Chondrocyte (in vitro differentiated cells): ENCODE measurements around the gene GLTP. TPM values are rescaled to one million over a fixed set of nuclear protein-coding genes. Genes with fewer than 3 reads are reported as not detected.
"Not testable (repeated sequence)": the region's sequence is repeated elsewhere in the genome, so short reads cannot be mapped to it uniquely, and the experiment has no call there.

Experiments
- DNase-seq: peaks from one replicate; pipeline ENCODE4 v3.0.0; 2021; ENCODE audit warnings: mixed read lengths, low spot score
- H3K27ac Mint-ChIP-seq: one replicate; pipeline ENCODE4 v1.8.0; 2021; ENCODE audit warnings: mild to moderate bottlenecking, moderate library complexity, mixed read lengths; ENCODE audit not compliant: unreplicated experiment
- H3K27me3 Mint-ChIP-seq: 2 replicates; pipeline ENCODE4 v1.8.0; 2021; ENCODE audit warnings: low read depth, mixed read lengths
- H3K36me3 Mint-ChIP-seq: 2 replicates; pipeline ENCODE4 v1.8.0; 2021; ENCODE audit warnings: low read depth, mixed read lengths
- H3K4me1 Mint-ChIP-seq: 2 replicates; pipeline ENCODE4 v1.8.0; 2021; ENCODE audit warnings: low read depth, mild to moderate bottlenecking, mixed read lengths
- H3K4me3 Mint-ChIP-seq: one replicate; pipeline ENCODE4 v1.8.0; 2021; ENCODE audit warnings: mild to moderate bottlenecking, moderate library complexity, mixed read lengths; ENCODE audit not compliant: unreplicated experiment
- H3K9me3 Mint-ChIP-seq: 2 replicates; pipeline ENCODE4 v1.8.0; 2021; ENCODE audit warnings: low read depth, mixed read lengths
- long read RNA-seq: library from polyadenylated mRNA; stranded (forward); transcript quantifications from one replicate; pipeline ENCODE4 v2.0.0, GENCODE V29; 2021
- total RNA-seq: library from RNA; stranded (reverse); gene quantifications from 3 replicates; pipeline ENCODE4 v1.2.1, GENCODE V29; 2021
- TF ChIP-seq, protein P1 (sequence below): fragments of 200-600 bp; sonication (generic); IDR thresholded peaks from 2 replicates; pipeline ENCODE4 v1.5.0; 2021; ENCODE audit warnings: antibody characterized with exemption, mild to moderate bottlenecking, moderate library complexity

The GLTP gene, protein sequence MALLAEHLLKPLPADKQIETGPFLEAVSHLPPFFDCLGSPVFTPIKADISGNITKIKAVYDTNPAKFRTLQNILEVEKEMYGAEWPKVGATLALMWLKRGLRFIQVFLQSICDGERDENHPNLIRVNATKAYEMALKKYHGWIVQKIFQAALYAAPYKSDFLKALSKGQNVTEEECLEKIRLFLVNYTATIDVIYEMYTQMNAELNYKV
- total RNA-seq, result 38.7 to 40.7 TPM (median 40.5 TPM) in 3 replicates
- long read RNA-seq, transcript GLTP-201 (5 exons, 2,356 nt), result major isoform, 105 of 117 reads
- long read RNA-seq, partial matches to known transcripts, result 3 of 117 reads
- long read RNA-seq, other reads (novel, unspliced or antisense), result 8 of 117 reads

DNA sequence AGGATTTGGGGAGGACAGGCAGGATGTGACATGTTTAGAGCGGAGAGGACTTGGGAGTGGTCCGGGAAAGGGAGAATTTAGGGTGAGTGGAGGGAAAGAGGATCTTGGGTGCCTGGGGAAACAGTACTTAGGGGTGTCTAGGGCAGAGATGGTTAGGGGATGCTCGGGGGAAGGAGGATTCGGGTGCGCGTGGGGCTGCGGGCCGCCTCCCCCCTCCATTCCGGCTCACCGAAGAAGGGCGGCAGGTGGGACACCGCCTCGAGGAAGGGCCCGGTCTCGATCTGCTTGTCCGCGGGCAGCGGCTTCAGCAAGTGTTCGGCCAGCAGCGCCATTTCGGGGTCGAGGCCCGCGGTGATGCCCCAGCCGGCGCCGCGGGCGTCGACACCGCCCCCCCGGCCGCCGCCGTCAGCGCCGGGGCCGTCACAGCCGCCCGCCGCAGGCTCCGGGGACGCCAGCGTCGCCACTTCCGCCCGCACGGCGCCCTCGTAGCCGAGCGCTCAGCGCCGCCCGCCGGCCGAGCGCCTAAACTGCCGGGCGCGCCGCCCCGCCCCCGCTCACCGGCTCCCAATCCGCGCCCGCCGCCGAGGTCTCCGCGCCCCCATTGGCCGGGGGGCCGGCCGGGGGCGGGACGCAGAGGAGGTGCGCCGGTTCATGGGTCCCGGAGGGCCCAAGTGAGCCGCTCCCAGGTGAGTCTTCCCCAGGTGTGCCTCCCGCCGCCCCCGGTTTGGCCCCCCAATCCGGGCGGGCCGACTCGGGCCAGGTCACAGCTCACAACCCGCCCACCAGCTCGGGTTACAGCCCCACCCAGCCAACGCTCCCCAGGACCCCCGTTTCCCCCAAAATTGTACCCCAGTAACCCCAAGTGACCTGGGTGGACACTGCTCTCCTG is at the start of gene GLTP:
Gene GLTP, minus strand, starts transcription at position 499 of the 889 bp plus-strand sequence. Its CDS starts 167 bp downstream, at position 332.
- H3K36me3 Mint-ChIP-seq, result no peaks in the 10 kb centered on the region
- H3K4me3 Mint-ChIP-seq, result peak within 1 kb of the TSS; percentile 100
- H3K4me1 Mint-ChIP-seq, result peaks cover 43% of the 10 kb centered on the region
- TF ChIP-seq, protein P1, sequence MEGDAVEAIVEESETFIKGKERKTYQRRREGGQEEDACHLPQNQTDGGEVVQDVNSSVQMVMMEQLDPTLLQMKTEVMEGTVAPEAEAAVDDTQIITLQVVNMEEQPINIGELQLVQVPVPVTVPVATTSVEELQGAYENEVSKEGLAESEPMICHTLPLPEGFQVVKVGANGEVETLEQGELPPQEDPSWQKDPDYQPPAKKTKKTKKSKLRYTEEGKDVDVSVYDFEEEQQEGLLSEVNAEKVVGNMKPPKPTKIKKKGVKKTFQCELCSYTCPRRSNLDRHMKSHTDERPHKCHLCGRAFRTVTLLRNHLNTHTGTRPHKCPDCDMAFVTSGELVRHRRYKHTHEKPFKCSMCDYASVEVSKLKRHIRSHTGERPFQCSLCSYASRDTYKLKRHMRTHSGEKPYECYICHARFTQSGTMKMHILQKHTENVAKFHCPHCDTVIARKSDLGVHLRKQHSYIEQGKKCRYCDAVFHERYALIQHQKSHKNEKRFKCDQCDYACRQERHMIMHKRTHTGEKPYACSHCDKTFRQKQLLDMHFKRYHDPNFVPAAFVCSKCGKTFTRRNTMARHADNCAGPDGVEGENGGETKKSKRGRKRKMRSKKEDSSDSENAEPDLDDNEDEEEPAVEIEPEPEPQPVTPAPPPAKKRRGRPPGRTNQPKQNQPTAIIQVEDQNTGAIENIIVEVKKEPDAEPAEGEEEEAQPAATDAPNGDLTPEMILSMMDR, result peak; percentile 76
- DNase-seq, result no peak
- no peaks in the 10 kb centered on the region for H3K27me3 Mint-ChIP-seq
- H3K27ac Mint-ChIP-seq, result peak within 1 kb of the TSS; percentile 76
- H3K9me3 Mint-ChIP-seq, result no peaks in the 10 kb centered on the region

DNA sequence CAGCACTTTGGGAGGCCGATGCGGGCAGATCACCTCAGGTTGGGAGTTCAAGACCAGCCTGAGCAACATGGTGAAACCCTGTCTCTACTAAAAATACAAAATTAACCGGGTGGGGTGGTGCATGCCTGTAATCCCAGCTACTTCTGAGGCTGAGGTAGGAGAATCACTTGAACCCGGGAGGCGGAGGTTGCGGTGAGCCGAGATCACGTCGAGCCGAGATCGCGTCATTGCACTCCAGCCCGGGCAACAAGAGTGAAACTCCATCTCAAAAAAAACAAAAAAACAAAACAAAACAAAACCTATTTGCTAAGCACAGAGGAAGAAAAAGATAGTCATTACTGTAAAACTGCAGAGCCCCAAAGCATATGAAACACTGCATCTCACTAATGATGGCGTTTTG is 49.0 kb upstream of the GLTP start:
- not testable (repeated sequence) for H3K27me3 Mint-ChIP-seq, H3K9me3 Mint-ChIP-seq, H3K4me1 Mint-ChIP-seq, DNase-seq, H3K4me3 Mint-ChIP-seq, H3K27ac Mint-ChIP-seq
- peaks cover 29% of the 10 kb centered on the region for H3K36me3 Mint-ChIP-seq

DNA sequence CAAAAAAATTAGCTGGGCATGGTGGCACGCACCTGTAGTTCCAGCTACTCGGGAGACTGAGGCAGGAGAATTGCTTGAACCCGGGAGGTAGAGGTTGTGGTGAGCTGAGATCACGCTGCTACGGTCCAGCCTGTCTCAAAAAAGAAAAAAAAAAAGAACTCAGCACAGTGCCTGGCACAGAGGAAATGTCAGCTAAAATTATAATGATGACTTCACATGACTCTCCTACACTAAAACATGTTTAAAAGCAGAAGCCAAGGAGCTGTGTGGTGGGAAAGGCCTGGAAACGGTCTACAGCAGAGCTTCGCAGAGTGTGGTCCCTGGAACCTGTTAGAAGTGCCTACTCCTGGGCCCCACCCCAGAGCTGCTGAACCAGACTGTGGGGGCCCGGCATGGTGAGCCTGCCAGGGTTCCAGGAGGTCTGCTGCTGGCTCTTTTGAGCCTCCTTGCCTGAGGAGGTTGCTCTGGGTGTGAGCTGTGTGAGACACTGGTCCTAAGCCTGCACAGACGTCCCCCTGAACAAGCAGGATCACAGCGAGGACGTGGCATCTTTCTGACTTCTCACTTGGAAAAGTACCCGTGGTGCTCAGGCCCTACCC is 47.8 kb upstream of the GLTP start:
- Mint-ChIP-seq H3K4me1 (no peaks in the 10 kb centered on the region), H3K4me3 (no peak overlapping the region), H3K27me3 (no peaks in the 10 kb centered on the region), H3K27ac (no peak overlapping the region), H3K9me3 (no peaks in the 10 kb centered on the region), H3K36me3 (peaks cover 23% of the 10 kb centered on the region)
- DNase-seq, result peak; percentile 59
- TF ChIP-seq, protein P1, result no peak

DNA sequence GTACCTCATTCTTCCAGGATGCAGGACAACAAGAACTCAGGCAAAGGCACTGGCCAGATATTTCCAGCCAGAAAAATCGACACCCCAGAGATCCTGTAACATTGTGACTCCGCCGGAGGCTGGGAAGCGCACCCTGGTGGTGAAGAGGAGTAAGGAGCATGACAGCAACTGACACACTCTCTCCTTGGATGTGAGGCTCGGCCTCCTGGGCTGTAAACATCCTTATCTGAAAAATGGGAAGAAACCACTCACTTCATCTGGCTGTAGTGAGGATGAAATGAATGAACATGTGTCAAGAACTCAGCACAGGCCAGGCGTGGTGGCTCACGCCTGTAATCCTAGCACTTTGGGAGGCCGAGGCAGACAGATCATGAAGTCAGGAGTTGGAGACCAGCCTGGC is 47.3 kb upstream of the GLTP start:
- Mint-ChIP-seq H3K27me3 (no peaks in the 10 kb centered on the region), H3K4me1 (no peaks in the 10 kb centered on the region), H3K36me3 (peaks cover 20% of the 10 kb centered on the region), H3K9me3 (no peaks in the 10 kb centered on the region), H3K4me3 (no peak overlapping the region), H3K27ac (no peak overlapping the region)
- TF ChIP-seq, protein P1, result peak; percentile 79
- peak; percentile 44 for DNase-seq

DNA sequence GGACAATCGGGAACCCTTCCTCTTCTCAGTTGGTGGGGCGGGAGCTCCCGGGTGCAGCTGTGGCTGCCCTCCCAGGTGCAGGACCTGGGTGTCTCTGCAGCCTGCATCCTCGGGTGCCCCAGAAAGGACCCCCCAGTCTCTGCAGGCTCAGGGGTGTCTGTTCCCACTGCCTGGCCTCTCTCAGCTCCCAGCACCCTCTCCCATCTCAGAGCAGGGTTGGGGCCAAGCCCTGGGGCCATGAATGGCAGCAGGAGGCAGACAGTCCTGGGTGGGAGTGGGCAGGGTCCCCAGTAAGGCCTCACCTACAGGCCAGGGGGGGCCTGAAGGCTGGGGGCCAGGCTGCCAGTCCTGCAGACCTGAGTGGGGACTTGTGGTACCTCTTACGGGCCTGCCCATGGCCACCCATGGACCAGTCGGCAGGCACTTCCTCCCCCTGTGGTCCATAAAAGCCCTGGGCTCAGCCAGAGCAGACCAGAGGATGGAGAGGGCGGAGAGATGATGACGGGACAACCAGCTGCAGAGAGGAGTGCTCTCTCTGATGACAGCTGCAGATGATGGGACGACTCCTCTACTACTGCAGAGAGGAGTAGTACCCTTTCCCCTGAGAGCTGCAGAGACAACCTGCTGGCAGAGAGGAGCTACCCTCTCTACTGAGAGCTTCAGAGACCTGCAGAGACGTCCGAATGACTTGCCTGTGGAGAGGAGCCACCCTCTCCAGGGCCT is 46.3 kb upstream of the GLTP start:
- no peaks in the 10 kb centered on the region for H3K4me1 Mint-ChIP-seq
- no peak overlapping the region for H3K4me3 Mint-ChIP-seq
- no peaks in the 10 kb centered on the region for H3K9me3 Mint-ChIP-seq
- DNase-seq, result peak; percentile 73
- no peaks in the 10 kb centered on the region for H3K27me3 Mint-ChIP-seq
- peaks cover 11% of the 10 kb centered on the region for H3K36me3 Mint-ChIP-seq
- H3K27ac Mint-ChIP-seq, result no peak overlapping the region
- TF ChIP-seq, protein P1, result no peak
